Tibial nerve (tissue), 4 donors: ENCODE measurements around the gene TMEM94. TPM values are rescaled to one million over a fixed set of nuclear protein-coding genes. Genes with fewer than 3 reads are reported as not detected.

ENCODE experiments used
- DNase-seq, 2 donors: peaks; one replicate each; pipeline ENCODE4 v3.0.0-alpha.2; 2019; ENCODE audit warnings: low spot score in 2 of 2
- H3K27ac ChIP-seq, 4 donors: fragments of 200-600 bp; sonication (generic) in 3 of 4; one replicate each; pipeline ENCODE4 v1.5.1; 2017 to 2019; ENCODE audit warnings: mild to moderate bottlenecking in 1 of 4
- H3K27me3 ChIP-seq, 2 donors: fragments of 200-600 bp; sonication (generic) in 1 of 2; one replicate each; pipeline versions ENCODE4 v1.5.1 to v1.6.0; 2017 to 2019
- H3K36me3 ChIP-seq, 3 donors: fragments of 200-600 bp; sonication (generic); one replicate each; pipeline ENCODE4 v1.5.1; 2018 to 2019
- H3K4me1 ChIP-seq, 4 donors: fragments of 200-600 bp; sonication (generic) in 3 of 4; one replicate each; pipeline ENCODE4 v1.5.1; 2017 to 2019
- H3K4me3 ChIP-seq, 4 donors: fragments of 200-600 bp; sonication (generic) in 3 of 4; one replicate each; pipeline ENCODE4 v1.5.1; 2017 to 2019; ENCODE audit warnings: mild to moderate bottlenecking in 1 of 4, moderate library complexity in 1 of 4
- H3K9me3 ChIP-seq, 4 donors: fragments of 200-600 bp; sonication (generic) in 3 of 4; one replicate each; pipeline ENCODE4 v1.5.1; 2017 to 2019
- EP300 ChIP-seq, 2 donors: sonication (generic); formaldehyde crosslinking; IDR thresholded peaks; one replicate each; pipeline ENCODE4 v1.6.1; 2017; ENCODE audit warnings: antibody characterized with exemption in 2 of 2, mild to moderate bottlenecking in 1 of 2
- POLR2A ChIP-seq, 2 donors: fragments of 450-650 bp; IDR thresholded peaks; one replicate each; pipeline ENCODE4 v1.6.1; 2017; ENCODE audit warnings: antibody characterized with exemption in 2 of 2, mild to moderate bottlenecking in 2 of 2, moderate library complexity in 2 of 2
- WGBS, 2 donors: methylation state at CpG; one replicate each; pipeline ENCODE4 v1.1.5; 2018; 5-methylcytosine and 5-hydroxymethylcytosine counted together
- total RNA-seq, 4 donors: library from RNA; depleted of rRNA; stranded (reverse); fragments of >200 nt; gene quantifications; one replicate each; pipeline ENCODE4 v1.1.0, GENCODE V29; 2016
- TF ChIP-seq, protein P1 (sequence below), 5 experiments: fragments of 200-600 bp in 3 of 5; fragments of 450-650 bp in 2 of 5; sonication (generic) in 3 of 5; IDR thresholded peaks; one replicate each; pipeline ENCODE4 v1.5.1; 2016 to 2019; ENCODE audit warnings: antibody characterized with exemption in 5 of 5, mild to moderate bottlenecking in 3 of 5, moderate library complexity in 2 of 5

Gene TMEM94
- total RNA-seq, 4 donors from 2014 or later: 84.3 to 95.1 (median 89.9) TPM

DNA sequence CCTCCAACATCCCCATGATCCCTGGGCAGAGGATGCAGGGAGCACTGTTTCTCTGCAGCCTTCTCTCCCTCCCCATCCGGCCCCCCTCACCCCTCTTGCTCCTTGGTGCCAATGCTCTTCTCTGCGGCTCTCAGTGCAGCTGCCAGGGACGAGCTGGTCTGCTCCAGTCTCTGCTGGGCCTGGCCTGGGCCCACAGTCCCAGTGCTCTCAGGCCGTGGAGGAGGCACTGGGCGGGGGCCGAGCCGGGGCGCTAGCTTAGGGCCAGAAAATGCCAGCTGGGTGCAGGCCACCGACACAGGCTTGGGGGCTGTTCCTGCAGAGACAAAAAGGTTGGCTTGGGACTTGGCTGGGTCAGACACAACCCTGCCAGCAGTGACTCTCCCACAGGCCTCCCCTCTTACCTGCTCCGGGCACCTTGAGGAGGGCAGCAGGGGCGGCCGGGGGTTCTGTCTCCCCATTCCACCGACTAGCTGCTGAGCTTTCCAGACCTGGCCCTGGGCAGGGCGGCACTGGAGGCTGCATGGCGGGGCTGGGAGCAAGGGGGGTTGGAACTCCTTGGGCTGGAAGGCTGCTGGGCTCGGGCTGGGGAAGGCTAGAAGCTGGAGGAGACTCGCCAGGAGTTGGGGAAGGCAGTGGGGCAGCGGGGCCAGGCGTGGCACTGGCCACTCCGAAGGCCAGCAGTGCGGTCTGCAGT, 45.1 kb downstream of the TMEM94 start:
- Histone ChIP-seq H3K4me1 (peaks cover 0 to 74% (median 16%) of the 10 kb centered on the region in 4 donors), H3K27ac (peak overlapping the region; percentile 37 to 96 (median 80)), H3K27me3 (no peaks in the 10 kb centered on the region), H3K9me3 (no peaks in the 10 kb centered on the region), H3K36me3 (peaks cover 0 to 90% (median 9%) of the 10 kb centered on the region in 3 donors), H3K4me3 (no peak overlapping the region)
- TF ChIP-seq, protein P1, sequence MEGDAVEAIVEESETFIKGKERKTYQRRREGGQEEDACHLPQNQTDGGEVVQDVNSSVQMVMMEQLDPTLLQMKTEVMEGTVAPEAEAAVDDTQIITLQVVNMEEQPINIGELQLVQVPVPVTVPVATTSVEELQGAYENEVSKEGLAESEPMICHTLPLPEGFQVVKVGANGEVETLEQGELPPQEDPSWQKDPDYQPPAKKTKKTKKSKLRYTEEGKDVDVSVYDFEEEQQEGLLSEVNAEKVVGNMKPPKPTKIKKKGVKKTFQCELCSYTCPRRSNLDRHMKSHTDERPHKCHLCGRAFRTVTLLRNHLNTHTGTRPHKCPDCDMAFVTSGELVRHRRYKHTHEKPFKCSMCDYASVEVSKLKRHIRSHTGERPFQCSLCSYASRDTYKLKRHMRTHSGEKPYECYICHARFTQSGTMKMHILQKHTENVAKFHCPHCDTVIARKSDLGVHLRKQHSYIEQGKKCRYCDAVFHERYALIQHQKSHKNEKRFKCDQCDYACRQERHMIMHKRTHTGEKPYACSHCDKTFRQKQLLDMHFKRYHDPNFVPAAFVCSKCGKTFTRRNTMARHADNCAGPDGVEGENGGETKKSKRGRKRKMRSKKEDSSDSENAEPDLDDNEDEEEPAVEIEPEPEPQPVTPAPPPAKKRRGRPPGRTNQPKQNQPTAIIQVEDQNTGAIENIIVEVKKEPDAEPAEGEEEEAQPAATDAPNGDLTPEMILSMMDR (IDR thresholded peaks at IDR 0.05): no peak
- peak in 1 of 2 donors; percentile 44 for TF ChIP-seq EP300 (IDR thresholded peaks at IDR 0.05)
- 32 to 67% methylated on average over 3 to 11 of the region's 21 CpGs for WGBS, 2 donors
- no peak for DNase-seq

DNA sequence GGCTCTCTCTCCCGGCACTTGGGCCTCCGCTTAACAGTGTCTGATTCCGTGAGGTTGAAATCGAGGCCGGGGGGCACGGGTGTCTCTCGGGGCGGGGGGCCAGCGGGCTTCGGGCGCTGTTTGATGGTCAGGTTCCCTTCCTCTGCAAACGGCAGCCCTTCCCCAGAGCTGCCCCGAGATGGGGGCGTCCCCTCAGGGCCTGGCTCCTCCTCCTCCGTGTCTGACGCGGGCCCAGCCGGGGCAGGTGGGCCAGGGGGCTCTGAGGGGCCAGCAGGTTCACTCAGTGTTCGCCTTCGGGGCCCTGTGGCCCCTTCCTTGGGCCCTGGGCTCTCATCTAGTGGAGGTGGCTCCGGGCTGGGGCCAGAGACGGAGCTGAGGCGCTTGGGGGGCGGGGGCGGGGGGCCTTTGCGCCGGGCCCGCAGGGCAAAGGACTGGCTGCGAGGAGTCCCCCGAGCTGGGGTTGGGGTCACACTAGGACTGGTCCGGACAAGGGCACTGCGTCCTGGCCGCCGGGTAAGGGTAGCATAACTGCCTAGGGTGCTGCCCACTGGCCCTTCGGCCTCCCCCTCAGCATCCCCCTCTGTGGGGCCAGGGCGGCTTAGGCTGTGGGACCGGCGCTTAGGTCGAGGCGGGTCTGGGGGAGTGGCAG, 45.8 kb downstream of the TMEM94 start:
- peaks cover 0 to 81% (median 22%) of the 10 kb centered on the region in 4 donors for H3K4me1 ChIP-seq
- WGBS, 2 donors: 54 to 63% methylated on average over 10 to 27 of the region's 40 CpGs

DNA sequence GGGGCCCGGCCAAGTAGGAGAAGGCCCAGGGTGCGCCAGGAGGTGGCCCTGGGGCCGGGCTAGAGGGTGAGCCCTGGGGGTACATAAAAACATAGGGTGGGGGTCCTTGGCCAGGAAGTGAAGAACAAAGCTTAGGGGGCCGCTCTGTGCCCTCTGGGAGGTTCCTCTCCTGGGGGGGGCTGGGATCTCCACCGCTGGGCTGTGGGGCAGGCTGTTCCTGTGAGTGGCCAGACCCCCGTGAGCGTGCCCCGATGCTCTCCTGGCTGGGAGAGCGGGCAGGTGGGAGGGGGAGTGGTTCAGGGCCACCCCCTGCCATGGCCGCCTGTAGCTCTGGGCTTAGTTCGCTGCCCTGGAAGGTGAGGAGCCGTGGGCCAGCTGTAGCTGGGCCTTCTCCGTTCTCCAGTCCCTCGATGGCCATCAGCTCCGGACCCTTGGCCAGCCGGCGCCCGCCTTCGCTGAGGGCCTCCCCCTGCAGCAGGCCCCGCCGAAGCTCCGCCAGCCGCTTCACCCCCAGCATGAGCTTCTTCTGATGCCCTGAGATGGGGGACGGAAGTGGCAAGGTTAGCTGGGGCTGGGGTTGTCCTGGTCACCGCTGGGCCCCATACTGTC, 46.4 kb downstream of the TMEM94 start:
- H3K9me3 ChIP-seq: no peaks in the 10 kb centered on the region
- no peaks in the 10 kb centered on the region for H3K27me3 ChIP-seq
- WGBS, 2 donors: 86 to 87% methylated on average over 15 to 25 of the region's 25 CpGs
- peak overlapping the region; percentile 37 to 96 (median 80) for H3K27ac ChIP-seq
- H3K4me3 ChIP-seq: no peak overlapping the region
- H3K4me1 ChIP-seq: peaks cover 0 to 87% (median 25%) of the 10 kb centered on the region in 4 donors
- TF ChIP-seq EP300 (IDR thresholded peaks at IDR 0.05) (no peak), POLR2A (IDR thresholded peaks at IDR 0.05) (no peak)
- TF ChIP-seq, protein P1 (IDR thresholded peaks at IDR 0.05): no peak
- no peak for DNase-seq
- H3K36me3 ChIP-seq: peaks cover 0 to 92% (median 4%) of the 10 kb centered on the region in 3 donors

More for the DNA sequence above, 45.8 kb downstream of the TMEM94 start:
- peak overlapping the region; percentile 37 to 96 (median 80) for H3K27ac ChIP-seq
- no peaks in the 10 kb centered on the region for H3K27me3 ChIP-seq
- no peaks in the 10 kb centered on the region for H3K9me3 ChIP-seq
- H3K36me3 ChIP-seq: peaks cover 0 to 90% (median 4%) of the 10 kb centered on the region in 3 donors
- TF ChIP-seq POLR2A (IDR thresholded peaks at IDR 0.05) (no peak), EP300 (IDR thresholded peaks at IDR 0.05) (no peak)
- TF ChIP-seq, protein P1 (IDR thresholded peaks at IDR 0.05): no peak
- DNase-seq: no peak
- H3K4me3 ChIP-seq: no peak overlapping the region

DNA sequence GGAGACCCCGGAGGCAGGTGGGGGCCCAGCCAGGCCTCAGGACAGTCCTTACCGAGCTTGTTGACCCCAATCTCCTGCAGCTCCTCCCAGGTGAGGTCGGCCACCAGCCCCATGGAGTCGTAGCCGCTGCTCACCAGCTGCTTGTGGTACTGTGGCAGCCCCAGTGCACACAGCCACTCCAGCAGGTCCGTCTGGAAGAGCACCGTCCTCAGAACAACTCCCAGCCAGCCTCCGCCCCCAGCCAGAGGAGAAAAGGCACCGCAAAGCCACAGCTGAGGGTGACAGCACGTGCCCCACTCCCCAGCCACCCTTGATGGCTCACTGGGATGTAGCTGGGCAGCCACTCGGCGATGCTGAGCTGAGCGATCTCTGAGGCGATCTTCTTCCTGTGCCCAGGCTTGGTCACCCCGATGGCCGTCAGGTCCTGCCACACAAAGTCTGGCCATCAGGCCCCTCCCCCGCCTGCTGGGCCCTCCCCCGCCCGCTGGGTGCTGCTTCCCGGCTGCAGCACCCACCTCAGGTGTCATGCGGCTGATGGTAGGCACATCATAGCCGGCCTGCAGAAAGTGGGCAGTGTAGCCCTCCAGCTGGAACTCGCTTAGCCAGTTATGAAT, 47.0 kb downstream of the TMEM94 start:
- Histone ChIP-seq H3K4me1 (peaks cover 0 to 89% (median 29%) of the 10 kb centered on the region in 4 donors), H3K27ac (peak overlapping the region in 3 of 4 donors; percentile 42 to 96 (median 67)), H3K36me3 (peaks cover 0 to 90% (median 4%) of the 10 kb centered on the region in 3 donors), H3K27me3 (no peaks in the 10 kb centered on the region), H3K9me3 (no peaks in the 10 kb centered on the region), H3K4me3 (no peak overlapping the region)
- TF ChIP-seq EP300 (IDR thresholded peaks at IDR 0.05): no peak
- TF ChIP-seq POLR2A (IDR thresholded peaks at IDR 0.05): no peak
- TF ChIP-seq, protein P1 (IDR thresholded peaks at IDR 0.05): no peak
- no peak for DNase-seq
- WGBS, 2 donors: 69 to 79% methylated on average over 5 to 16 of the region's 23 CpGs
